ENCODE measurements around the gene SERPINB4. TPM values are rescaled to one million over a fixed set of nuclear protein-coding genes. Genes with fewer than 3 reads are reported as not detected.
A peak's percentile ranks its signal among the peaks of the same experiment; 100 is the strongest.
"Not testable (repeated sequence)": the region's sequence is repeated elsewhere in the genome, so short reads cannot be mapped to it uniquely, and the experiment has no call there.

Gene SERPINB4
- total RNA-seq, 1 donor from 2014 or later: not detected

GRCh38 chr18:63681449-63682340 lies 37.6 kb upstream of the SERPINB4 start:
- ATAC-seq (no peak), DNase-seq (no peak)
- no peaks in the 10 kb centered on the region for H3K27me3 ChIP-seq
- no peaks in the 10 kb centered on the region for H3K4me1 ChIP-seq
- H3K4me3 ChIP-seq: no peak overlapping the region
- intact Hi-C loops (cut with DNase I): no loop called here
- no peaks in the 10 kb centered on the region for H3K9me3 ChIP-seq
- no peak overlapping the region for H3K27ac ChIP-seq
- TF ChIP-seq CTCF (IDR thresholded peaks at IDR 0.05): no peak
- no peaks in the 10 kb centered on the region for H3K36me3 ChIP-seq

GRCh38 chr18:63679820-63680606 lies 36.0 kb upstream of the SERPINB4 start:
- Histone ChIP-seq H3K27ac (no peak overlapping the region), H3K4me3 (no peak overlapping the region), H3K4me1 (no peaks in the 10 kb centered on the region), H3K9me3 (no peaks in the 10 kb centered on the region), H3K36me3 (no peaks in the 10 kb centered on the region), H3K27me3 (no peaks in the 10 kb centered on the region)
- DNase-seq (no peak), ATAC-seq (no peak)
- no peak for TF ChIP-seq CTCF (IDR thresholded peaks at IDR 0.05)
- intact Hi-C loops (cut with DNase I): no loop called here

- Histone ChIP-seq H3K9me3 (no peaks in the 10 kb centered on the region), H3K27ac (no peak overlapping the region), H3K4me3 (no peak overlapping the region), H3K27me3 (no peaks in the 10 kb centered on the region), H3K4me1 (no peaks in the 10 kb centered on the region), H3K36me3 (no peaks in the 10 kb centered on the region)
- DNase-seq (no peak), ATAC-seq (no peak)
- intact Hi-C loops (cut with DNase I): no loop called here
- TF ChIP-seq CTCF (IDR thresholded peaks at IDR 0.05): no peak
Measured at GRCh38 chr18:63677500-63678225, 33.6 kb upstream of the SERPINB4 start.

DNA sequence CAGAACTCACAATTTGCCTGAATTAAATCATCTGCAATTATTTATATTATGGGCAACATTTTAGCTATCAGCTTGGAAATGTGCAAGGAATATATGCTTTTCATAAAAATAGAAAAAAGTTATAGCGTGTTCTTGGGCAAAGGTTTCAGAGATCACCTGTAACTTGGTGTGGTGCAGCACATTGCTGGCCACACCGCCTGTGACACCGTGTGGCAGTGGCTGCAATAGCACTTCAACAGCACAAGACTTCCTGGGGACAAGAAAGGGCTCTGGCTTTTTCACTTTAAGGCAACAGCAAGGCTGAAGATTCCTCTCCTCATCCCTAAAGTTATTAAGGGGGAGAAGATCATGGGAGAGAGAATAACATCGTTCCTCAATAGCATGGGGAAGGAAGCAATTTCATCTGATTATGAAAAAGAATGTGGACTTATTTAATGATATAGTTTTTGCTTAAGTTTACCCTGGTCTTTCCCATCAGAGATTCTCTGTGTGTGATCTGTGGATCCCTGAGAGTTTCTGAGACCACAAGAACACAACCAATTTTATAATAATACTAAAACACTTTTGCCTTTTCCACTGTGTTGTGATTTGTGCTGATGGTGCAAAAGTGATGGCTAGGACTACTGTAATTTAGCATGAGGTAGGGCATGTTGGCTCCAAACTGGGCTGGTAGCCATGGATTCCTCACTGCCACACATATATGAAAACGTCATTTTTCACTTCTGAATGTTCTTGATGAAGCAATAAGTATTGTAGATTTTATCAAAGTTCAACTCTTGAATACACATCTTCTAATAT lies 32.7 kb upstream of the SERPINB4 start:
- Histone ChIP-seq H3K4me1 (no peaks in the 10 kb centered on the region), H3K27me3 (no peaks in the 10 kb centered on the region), H3K27ac (no peak overlapping the region), H3K36me3 (no peaks in the 10 kb centered on the region), H3K4me3 (no peak overlapping the region), H3K9me3 (no peaks in the 10 kb centered on the region)
- ATAC-seq (peak; percentile 41), DNase-seq (no peak)
- intact Hi-C loops (cut with DNase I): no loop called here
- TF ChIP-seq CTCF (IDR thresholded peaks at IDR 0.05): peak; percentile 28

DNA sequence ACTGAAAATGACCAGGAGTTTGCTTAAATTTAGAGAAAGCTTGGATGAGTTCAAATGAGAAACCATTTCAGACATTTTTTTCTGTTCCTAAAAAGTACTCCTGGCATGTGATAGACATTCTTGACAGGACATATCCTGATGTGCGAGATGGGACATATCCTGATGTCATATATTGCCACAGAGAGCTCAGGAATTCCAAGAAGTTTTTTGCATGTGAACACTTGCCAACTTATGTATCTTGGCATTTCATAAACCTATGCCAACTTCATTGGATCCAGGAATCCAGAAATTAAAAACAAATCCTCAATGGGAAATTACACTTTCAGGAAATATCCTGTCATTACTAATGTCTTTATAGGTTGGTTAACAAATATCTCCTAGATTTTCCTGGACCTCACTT lies 20.5 kb upstream of the SERPINB4 start:
- Histone ChIP-seq H3K27ac (no peak overlapping the region), H3K27me3 (no peaks in the 10 kb centered on the region), H3K4me1 (no peaks in the 10 kb centered on the region), H3K4me3 (no peak overlapping the region), H3K9me3 (no peaks in the 10 kb centered on the region), H3K36me3 (no peaks in the 10 kb centered on the region)
- no peak for DNase-seq
- intact Hi-C loops (cut with DNase I): no loop called here
- no peak for TF ChIP-seq CTCF (IDR thresholded peaks at IDR 0.05)
- no peak for ATAC-seq

DNA sequence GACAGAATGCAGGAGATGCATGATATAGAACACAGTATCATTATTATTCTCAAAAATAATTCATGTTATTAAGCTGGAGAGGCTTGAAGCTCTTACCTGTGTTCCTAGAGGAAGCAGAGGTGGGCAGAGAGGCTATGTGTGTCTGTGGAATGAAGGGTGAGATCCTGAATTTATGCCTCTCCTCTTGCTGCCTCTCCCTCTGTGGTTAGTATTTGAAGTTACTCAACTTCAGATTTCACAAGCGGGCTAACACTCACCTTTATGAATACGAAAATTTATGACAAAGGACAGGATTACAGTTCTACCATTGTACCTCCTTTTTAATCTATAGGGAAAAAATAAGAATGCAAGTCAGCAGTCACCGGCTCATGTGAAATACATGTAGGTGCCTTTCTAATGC lies 17.7 kb upstream of the SERPINB4 start, which contains the start of gene SERPINB3:
SERPINB3 (minus strand) TSS at position 144 of the 400 bp plus-strand sequence. CDS start 677 bp downstream, outside the sequence.
- H3K27me3 ChIP-seq; H3K36me3 ChIP-seq; H3K9me3 ChIP-seq; DNase-seq; ATAC-seq; H3K4me3 ChIP-seq; H3K4me1 ChIP-seq; H3K27ac ChIP-seq; intact Hi-C loops (cut with DNase I): not testable (repeated sequence)

DNA sequence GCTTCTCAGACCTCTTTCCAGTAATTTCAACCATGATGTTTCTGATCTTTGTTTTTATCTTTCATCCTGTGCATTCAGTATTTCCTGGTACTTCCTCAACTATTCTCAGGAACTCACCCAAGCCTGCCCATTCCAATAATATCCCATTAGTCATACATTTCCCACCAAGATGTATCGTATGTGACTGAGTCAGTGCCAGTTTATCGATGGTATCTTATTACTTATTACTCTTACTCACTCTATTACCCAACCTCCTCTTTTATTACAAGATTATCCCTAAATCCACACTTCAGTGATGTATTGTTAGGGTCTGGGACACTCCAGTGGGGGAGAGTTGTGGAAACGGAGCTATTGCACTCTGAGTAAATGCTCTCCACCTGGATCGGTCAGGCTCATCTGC lies 14.9 kb upstream of the SERPINB4 start:
- H3K27ac ChIP-seq; H3K4me1 ChIP-seq; H3K27me3 ChIP-seq; H3K4me3 ChIP-seq; DNase-seq; ATAC-seq; H3K36me3 ChIP-seq; H3K9me3 ChIP-seq; intact Hi-C loops (cut with DNase I): not testable (repeated sequence)
